NK-92 treated with Interleukin-12 subunit alpha and Interleukin-12 subunit beta, amount 100 ng/mL, for 24 hours (cell line): ENCODE measurements around the gene PHOSPHO1.

Source experiments
- DNase-seq: peaks from one replicate; lab custom pipeline; 2025; lab: John Stamatoyannopoulos, UW

The PHOSPHO1 gene

GRCh38 chr17:49218941-49219913 lies 11.4 kb downstream of the PHOSPHO1 start:
- DNase-seq, result peak; percentile 75

- peak; percentile 74 for DNase-seq
Measured at GRCh38 chr17:49217651-49218413, 12.8 kb downstream of the PHOSPHO1 start.

- DNase-seq, result no peak
Measured at GRCh38 chr17:49216953-49217650, 13.5 kb downstream of the PHOSPHO1 start.

GRCh38 chr17:49216482-49216881 lies 14.1 kb downstream of the PHOSPHO1 start:
- DNase-seq, result no peak

- DNase-seq, result no peak
Measured at GRCh38 chr17:49214676-49215360, 15.8 kb downstream of the PHOSPHO1 start.

GRCh38 chr17:49213847-49214246 lies 16.7 kb downstream of the PHOSPHO1 start:
- no peak for DNase-seq

- DNase-seq, result no peak
Measured at GRCh38 chr17:49213399-49213798, 17.2 kb downstream of the PHOSPHO1 start.

- DNase-seq, result peak; percentile 23
Measured at GRCh38 chr17:49210158-49211029, 20.2 kb downstream of the PHOSPHO1 start, which contains the start of the genes ABI3 and GNGT2. ABI3 (plus strand) TSS chr17:49210707; CDS start chr17:49210725, 18 bp downstream. GNGT2 (minus strand) TSS chr17:49210574; CDS start chr17:49207422, 3,152 bp downstream.

- peak; percentile 48 for DNase-seq
Measured at GRCh38 chr17:49209061-49209571, 21.5 kb downstream of the PHOSPHO1 start.

- DNase-seq, result no peak
Measured at GRCh38 chr17:49204516-49204915, 26.1 kb downstream of the PHOSPHO1 start.

- no peak for DNase-seq
Measured at GRCh38 chr17:49203796-49204195, 26.8 kb downstream of the PHOSPHO1 start.

- DNase-seq, result no peak
Measured at GRCh38 chr17:49201481-49201927, 29.1 kb downstream of the PHOSPHO1 start.

GRCh38 chr17:49200423-49201083 lies 30.0 kb downstream of the PHOSPHO1 start:
- DNase-seq, result no peak

- no peak for DNase-seq
Measured at GRCh38 chr17:49198211-49198610, 32.4 kb downstream of the PHOSPHO1 start.

GRCh38 chr17:49197346-49197998 lies 33.1 kb downstream of the PHOSPHO1 start:
- no peak for DNase-seq

GRCh38 chr17:49196520-49196919 lies 34.1 kb downstream of the PHOSPHO1 start:
- no peak for DNase-seq

GRCh38 chr17:49195751-49196150 lies 34.8 kb downstream of the PHOSPHO1 start:
- no peak for DNase-seq

GRCh38 chr17:49194297-49194607 lies 36.3 kb downstream of the PHOSPHO1 start:
- DNase-seq, result no peak
